Mesenchymal stem cell (in vitro differentiated cells and primary cell): Measurements from ENCODE around the gene KCNQ5.

Source experiments
- DNase-seq: peaks from one replicate; pipeline ENCODE4 v3.0.0-alpha.2; 2013
- H2AFZ ChIP-seq: one replicate; pipeline ENCODE4 v1.6.1; 2013; ENCODE audit warnings: low read depth, mild to moderate bottlenecking, control low read depth, inconsistent platforms, low read length, moderate library complexity
- H2AK5ac ChIP-seq: 2 replicates; pipeline ENCODE4 v1.6.1; 2013; ENCODE audit warnings: low read length, moderate library complexity, mild to moderate bottlenecking, inconsistent platforms; ENCODE audit not compliant: severe bottlenecking
- H2BK120ac ChIP-seq: one replicate; pipeline ENCODE4 v1.6.1; 2013; ENCODE audit warnings: low read depth, mild to moderate bottlenecking, inconsistent platforms, low read length, moderate library complexity
- H2BK12ac ChIP-seq, 2 experiments: one replicate each; pipeline ENCODE4 v1.6.1; 2013; ENCODE audit warnings: inconsistent platforms in 2 of 2, low read length in 2 of 2, mild to moderate bottlenecking in 2 of 2, moderate library complexity in 2 of 2, control low read depth in 1 of 2
- H2BK15ac ChIP-seq: one replicate; pipeline ENCODE4 v1.6.1; 2013; ENCODE audit warnings: mild to moderate bottlenecking, low read depth, inconsistent platforms; ENCODE audit not compliant: poor library complexity, severe bottlenecking
- H2BK5ac ChIP-seq: 2 replicates; pipeline ENCODE4 v1.6.1; 2013; ENCODE audit warnings: low read depth, mild to moderate bottlenecking, low read length, control low read depth, inconsistent platforms; ENCODE audit not compliant: poor library complexity, severe bottlenecking
- H3K14ac ChIP-seq, 2 experiments: one replicate each; pipeline ENCODE4 v1.6.1; 2013; ENCODE audit warnings: inconsistent platforms in 2 of 2, low read length in 2 of 2, control low read depth in 1 of 2, mild to moderate bottlenecking in 1 of 2, moderate library complexity in 1 of 2
- H3K18ac ChIP-seq, 2 experiments: one replicate each; pipeline ENCODE4 v1.6.1; 2013; ENCODE audit warnings: inconsistent platforms in 2 of 2, low read length in 2 of 2, control low read depth in 1 of 2, low read depth in 1 of 2, mild to moderate bottlenecking in 1 of 2
- H3K23ac ChIP-seq, 2 experiments: one replicate each; pipeline ENCODE4 v1.6.1; 2013; ENCODE audit warnings: inconsistent platforms in 2 of 2, low read length in 2 of 2, mild to moderate bottlenecking in 2 of 2, moderate library complexity in 2 of 2, control low read depth in 1 of 2
- H3K27ac ChIP-seq: 2 replicates; pipeline ENCODE4 v1.5.1; 2013; ENCODE audit warnings: mild to moderate bottlenecking, moderate library complexity, low read length, control low read depth, inconsistent platforms; ENCODE audit not compliant: poor library complexity, severe bottlenecking
- H3K27me3 ChIP-seq, 2 experiments: 2 replicates each; pipeline versions ENCODE4 v1.6.1 to v1.7.0; 2013; ENCODE audit warnings: low read length in 2 of 2, mild to moderate bottlenecking in 2 of 2, moderate library complexity in 2 of 2, control low read depth in 1 of 2, inconsistent platforms in 1 of 2; ENCODE audit not compliant: control insufficient read depth in 1 of 2, insufficient read depth in 1 of 2
- H3K36me3 ChIP-seq, 2 experiments: 2 replicates each; pipeline versions ENCODE4 v1.6.1 to v1.7.0; 2013; ENCODE audit warnings: low read length in 2 of 2, control low read depth in 1 of 2, inconsistent platforms in 1 of 2, low read depth in 1 of 2, mild to moderate bottlenecking in 1 of 2; ENCODE audit not compliant: insufficient read depth in 2 of 2, control insufficient read depth in 1 of 2
- H3K4ac ChIP-seq, 2 experiments: one replicate each; pipeline ENCODE4 v1.6.1; 2013; ENCODE audit warnings: inconsistent platforms in 2 of 2, low read length in 2 of 2, mild to moderate bottlenecking in 2 of 2, moderate library complexity in 2 of 2, control low read depth in 1 of 2, low read depth in 1 of 2
- H3K4me1 ChIP-seq: 2 replicates; pipeline ENCODE4 v1.6.1; 2013; ENCODE audit warnings: low read depth, low read length, control low read depth; ENCODE audit not compliant: control insufficient read depth, insufficient read depth
- H3K4me2 ChIP-seq: 2 replicates; pipeline ENCODE4 v1.6.1; 2013; ENCODE audit warnings: low read length, mild to moderate bottlenecking, inconsistent platforms; ENCODE audit not compliant: poor library complexity, severe bottlenecking
- H3K4me3 ChIP-seq, 2 experiments: 2 replicates each; pipeline versions ENCODE4 v1.5.1 to v1.7.0; 2013; ENCODE audit warnings: low read length in 2 of 2, mild to moderate bottlenecking in 2 of 2, control low read depth in 1 of 2, low read depth in 1 of 2; ENCODE audit not compliant: insufficient read depth in 1 of 2
- H3K79me1 ChIP-seq: replicated peaks from 2 replicates; pipeline ENCODE4 v1.6.1; 2013; ENCODE audit warnings: mild to moderate bottlenecking, control low read depth, low read length, inconsistent platforms; ENCODE audit not compliant: poor library complexity, severe bottlenecking
- H3K9ac ChIP-seq: 2 replicates; pipeline ENCODE4 v1.7.0; 2013; ENCODE audit warnings: mild to moderate bottlenecking, low read length, moderate library complexity
- H3K9me3 ChIP-seq: 2 replicates; pipeline ENCODE4 v1.7.0; 2013; ENCODE audit warnings: mild to moderate bottlenecking, low read length; ENCODE audit not compliant: control insufficient read depth
- H4K8ac ChIP-seq: one replicate; pipeline ENCODE4 v1.6.1; 2013; ENCODE audit warnings: inconsistent platforms, mild to moderate bottlenecking, low read length, moderate library complexity
- H4K91ac ChIP-seq: one replicate; pipeline ENCODE4 v1.6.1; 2013; ENCODE audit warnings: mild to moderate bottlenecking, low read length, inconsistent platforms
- WGBS: methylation state at CpG from one replicate; pipeline ENCODE4 v1.1.7; 2013; ENCODE audit warnings: mixed read lengths; 5-methylcytosine and 5-hydroxymethylcytosine counted together

Gene KCNQ5

GRCh38 chr6:72702421-72702820, 80.6 kb downstream of the KCNQ5 start:
- Histone ChIP-seq H2BK12ac (no peak overlapping the region), H2AFZ (no peak overlapping the region)

DNA sequence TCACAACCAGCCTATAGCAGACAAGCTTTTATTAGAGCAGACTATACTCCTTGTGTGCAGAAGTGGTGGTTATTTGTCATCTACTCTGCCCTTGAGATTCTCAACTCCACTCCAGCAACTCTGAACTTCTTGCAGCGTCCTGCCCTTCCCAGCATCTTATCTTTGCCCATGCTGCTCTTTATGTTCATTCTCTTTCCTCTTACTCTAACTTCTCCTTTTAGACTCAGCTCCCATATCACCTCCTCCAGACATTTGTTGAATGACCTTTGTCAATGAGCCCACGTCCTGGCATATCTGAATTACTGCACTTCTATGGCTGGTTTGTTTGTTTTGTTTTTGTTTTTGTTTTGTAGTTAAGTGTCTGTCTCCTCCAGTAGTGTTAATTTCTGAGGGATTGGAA, 81.2 kb downstream of the KCNQ5 start:
- no peak overlapping the region for H3K4ac ChIP-seq
- no peak overlapping the region for H4K8ac ChIP-seq
- no peak overlapping the region for H2BK5ac ChIP-seq
- no peaks in the 10 kb centered on the region for H3K79me1 ChIP-seq
- no peaks in the 10 kb centered on the region for H3K36me3 ChIP-seq
- H2BK12ac ChIP-seq = no peak overlapping the region
- no peak overlapping the region for H3K14ac ChIP-seq
- DNase-seq = no peak
- H2BK15ac ChIP-seq = no peak overlapping the region
- H3K9me3 ChIP-seq = no peaks in the 10 kb centered on the region
- H2AFZ ChIP-seq = peak overlapping the region; percentile 42
- H2AK5ac ChIP-seq = no peak overlapping the region
- H3K4me1 ChIP-seq = no peaks in the 10 kb centered on the region
- H2BK120ac ChIP-seq = no peak overlapping the region
- H4K91ac ChIP-seq = no peak overlapping the region
- no peak overlapping the region for H3K9ac ChIP-seq
- no peak overlapping the region for H3K4me3 ChIP-seq
- H3K18ac ChIP-seq = no peak overlapping the region
- no peak overlapping the region for H3K4me2 ChIP-seq
- WGBS = 61% methylated on average over 2 of the region's 2 CpGs
- H3K27ac ChIP-seq = no peak overlapping the region
- peaks cover 0 to 4% of the 10 kb centered on the region in 2 experiments for H3K27me3 ChIP-seq
- H3K23ac ChIP-seq = no peak overlapping the region

More at GRCh38 chr6:72702421-72702820, 80.6 kb downstream of the KCNQ5 start:
- H4K91ac ChIP-seq = no peak overlapping the region
- no peak overlapping the region for H2BK5ac ChIP-seq
- H3K36me3 ChIP-seq = no peaks in the 10 kb centered on the region
- H3K9me3 ChIP-seq = no peaks in the 10 kb centered on the region
- no peaks in the 10 kb centered on the region for H3K79me1 ChIP-seq
- no peak overlapping the region for H3K4ac ChIP-seq
- H2BK120ac ChIP-seq = no peak overlapping the region
- H3K4me3 ChIP-seq = no peak overlapping the region
- H2BK15ac ChIP-seq = no peak overlapping the region
- H3K4me1 ChIP-seq = no peaks in the 10 kb centered on the region
- no peak overlapping the region for H3K14ac ChIP-seq
- H4K8ac ChIP-seq = no peak overlapping the region
- H3K23ac ChIP-seq = no peak overlapping the region
- H3K9ac ChIP-seq = no peak overlapping the region
- H3K27ac ChIP-seq = no peak overlapping the region
- whole genome bisulfite sequencing = 95% methylated on average over 3 of the region's 3 CpGs
- no peak for DNase-seq
- no peak overlapping the region for H3K4me2 ChIP-seq
- H2AK5ac ChIP-seq = no peak overlapping the region
- H3K18ac ChIP-seq = no peak overlapping the region
- peaks cover 0 to 4% of the 10 kb centered on the region in 2 experiments for H3K27me3 ChIP-seq

GRCh38 chr6:72704979-72705378, 83.1 kb downstream of the KCNQ5 start:
- H3K27me3 ChIP-seq = peaks cover 0 to 4% of the 10 kb centered on the region in 2 experiments
- WGBS = 69% methylated on average over 2 of the region's 4 CpGs
- H2AFZ ChIP-seq = no peak overlapping the region
- H3K79me1 ChIP-seq = no peaks in the 10 kb centered on the region
- H2BK15ac ChIP-seq = no peak overlapping the region
- no peak overlapping the region for H3K27ac ChIP-seq
- peak; percentile 5 for DNase-seq
- no peak overlapping the region for H3K9ac ChIP-seq
- no peak overlapping the region for H3K18ac ChIP-seq
- H4K8ac ChIP-seq = no peak overlapping the region
- H3K9me3 ChIP-seq = peaks cover 7% of the 10 kb centered on the region
- no peaks in the 10 kb centered on the region for H3K4me1 ChIP-seq
- H3K36me3 ChIP-seq = no peaks in the 10 kb centered on the region
- H4K91ac ChIP-seq = no peak overlapping the region
- no peak overlapping the region for H2BK120ac ChIP-seq
- H2BK12ac ChIP-seq = no peak overlapping the region
- H3K4me3 ChIP-seq = no peak overlapping the region
- no peak overlapping the region for H3K4me2 ChIP-seq
- H3K23ac ChIP-seq = no peak overlapping the region
- H2AK5ac ChIP-seq = no peak overlapping the region
- H2BK5ac ChIP-seq = no peak overlapping the region
- no peak overlapping the region for H3K14ac ChIP-seq
- no peak overlapping the region for H3K4ac ChIP-seq

GRCh38 chr6:72709431-72709830, 87.6 kb downstream of the KCNQ5 start:
- Histone ChIP-seq H3K18ac (no peak overlapping the region), H4K91ac (no peak overlapping the region), H2BK5ac (no peak overlapping the region), H3K9ac (no peak overlapping the region), H2BK12ac (no peak overlapping the region), H2BK15ac (no peak overlapping the region), H2BK120ac (no peak overlapping the region), H3K27ac (no peak overlapping the region), H3K14ac (no peak overlapping the region), H3K9me3 (peaks cover 21% of the 10 kb centered on the region), H4K8ac (no peak overlapping the region), H3K4me2 (no peak overlapping the region), H3K36me3 (no peaks in the 10 kb centered on the region), H2AK5ac (no peak overlapping the region), H3K4ac (no peak overlapping the region), H3K4me3 (no peak overlapping the region), H3K4me1 (no peaks in the 10 kb centered on the region), H3K79me1 (no peaks in the 10 kb centered on the region), H3K23ac (no peak overlapping the region), H2AFZ (no peak overlapping the region), H3K27me3 (no peaks in the 10 kb centered on the region)
- no peak for DNase-seq
- 83% methylated on average over 1 of the region's 1 CpG for WGBS
